PC-3 (cell line): ENCODE data around the gene SEMA3F.

Source experiments
- CTCF ChIP-seq: fragments of 300-600 bp; sonication (generic); conservative IDR thresholded peaks from 2 replicates; pipeline ENCODE4 v1.5.1; 2017; ENCODE audit warnings: antibody characterized with exemption, low read depth, mild to moderate bottlenecking, low read length
- EZH2 ChIP-seq: fragments of 300-600 bp; sonication (generic); IDR thresholded peaks from one replicate; pipeline ENCODE4 v1.6.1; 2017; ENCODE audit warnings: antibody characterized with exemption, mild to moderate bottlenecking, low read length; ENCODE audit not compliant: unreplicated experiment
- EZH2phosphoT487 ChIP-seq: fragments of 300-600 bp; sonication (generic); IDR thresholded peaks from 2 replicates; pipeline ENCODE4 v1.6.1; 2018; ENCODE audit warnings: mild to moderate bottlenecking, antibody characterized with exemption, low read length, borderline replicate concordance

GRCh38 chr3:50186096-50186495 is 31.0 kb downstream of the SEMA3F start:
- TF ChIP-seq EZH2phosphoT487 (no peak), EZH2 (no peak), CTCF (no peak)
